DOHH2 (cell line): ENCODE results near the gene CTIF.

ENCODE experiments used
- CTCF ChIP-seq: fragments of 200-600 bp; sonication (generic); IDR thresholded peaks from one replicate; pipeline ENCODE4 v1.5.1; 2014; ENCODE audit warnings: antibody characterized with exemption, mild to moderate bottlenecking, low read depth, low read length; ENCODE audit not compliant: poor library complexity, severe bottlenecking
- EZH2phosphoT487 ChIP-seq: fragments of 200-600 bp; sonication (generic); IDR thresholded peaks from 2 replicates; pipeline ENCODE4 v1.6.1; 2017; ENCODE audit warnings: borderline replicate concordance, mild to moderate bottlenecking, antibody characterized with exemption, low read length, moderate library complexity, mixed read lengths

GRCh38 chr18:48874701-48875162, 335.9 kb downstream of the CTIF start:
- no peak for TF ChIP-seq CTCF
- TF ChIP-seq EZH2phosphoT487 = no peak
